Measurements from ENCODE around the gene MARCHF9.
A peak's percentile ranks its signal among the peaks of the same experiment; 100 is the strongest.

MARCHF9 gene

DNA sequence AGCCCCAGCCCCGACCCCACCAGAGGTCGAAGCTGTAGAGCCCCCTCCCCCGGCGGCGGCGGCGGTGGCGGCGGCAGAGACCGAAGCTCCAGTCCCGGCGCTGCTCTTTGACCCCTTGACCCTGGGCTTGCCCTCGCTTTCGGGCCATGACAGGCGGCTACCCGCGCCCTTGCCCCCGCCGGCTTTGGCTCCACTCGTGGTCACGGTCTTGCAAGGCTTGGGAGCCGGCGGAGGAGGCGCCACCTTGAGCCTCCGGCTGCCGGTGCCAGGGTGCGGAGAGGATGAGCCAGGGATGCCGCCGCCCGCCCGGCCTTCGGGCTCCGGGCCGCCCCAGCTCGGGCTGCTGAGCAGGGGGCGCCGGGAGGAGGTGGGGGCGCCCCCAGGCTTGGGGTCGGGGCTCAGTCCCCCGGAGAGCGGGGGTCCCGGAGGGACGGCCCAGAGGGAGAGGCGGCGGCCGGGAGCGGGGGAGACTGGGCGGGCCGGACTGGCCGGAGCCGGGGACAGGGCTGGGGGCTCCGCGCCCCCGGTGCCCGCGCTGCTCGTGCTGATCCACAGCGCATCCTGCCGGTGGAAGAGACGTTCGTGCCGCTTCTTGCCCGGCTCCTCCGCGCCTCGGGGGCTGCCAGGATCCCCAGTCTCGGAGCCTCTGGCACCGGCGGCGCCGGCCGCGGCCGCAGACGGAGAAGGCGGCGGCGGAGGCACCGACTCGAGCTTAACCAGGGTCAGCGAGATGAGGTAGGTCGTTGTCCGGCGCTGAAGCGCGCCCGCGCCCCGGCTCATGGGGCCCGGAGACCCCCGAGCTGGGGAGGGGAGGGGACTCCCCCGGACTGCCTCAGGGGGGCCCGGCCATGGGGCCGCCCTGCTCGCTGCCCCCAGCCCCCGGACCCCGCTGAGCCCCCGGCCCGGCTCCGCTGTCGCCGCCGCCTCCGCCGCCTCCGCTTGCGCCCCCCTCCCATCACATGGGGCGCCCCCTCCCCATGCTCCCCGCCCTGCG, 17.1 kb upstream of the MARCHF9 start:
- no peak for DNase-seq

DNA sequence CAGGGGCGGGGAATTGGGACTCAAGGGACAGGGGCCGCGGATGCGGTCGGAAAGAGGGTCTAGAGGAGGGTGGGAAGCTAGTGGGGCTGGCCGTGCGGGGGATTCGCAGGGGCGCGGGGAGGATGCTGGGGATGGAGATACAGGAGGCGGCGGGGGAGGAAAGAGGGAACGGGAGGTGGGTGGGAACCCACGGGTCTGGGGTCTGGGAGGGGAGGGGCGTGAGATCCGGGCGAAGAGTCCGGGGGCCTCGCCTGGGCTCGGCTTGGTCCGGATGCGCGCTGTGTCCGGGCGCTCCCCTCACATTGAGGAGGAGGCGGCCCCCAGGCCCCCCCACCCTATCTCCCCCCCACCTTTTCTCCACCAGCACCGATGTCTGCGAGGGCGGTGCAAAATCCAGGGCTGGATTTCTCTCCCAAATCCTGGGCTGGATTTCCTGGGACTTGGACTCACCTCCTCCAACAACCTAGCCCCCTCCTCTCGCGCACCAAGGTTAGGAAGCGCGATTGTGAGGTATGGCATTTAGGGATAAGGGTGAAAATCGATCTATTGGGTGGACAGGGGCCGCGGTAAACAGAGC, 16.2 kb upstream of the MARCHF9 start, which contains the start of gene AGAP2:
TSS of gene AGAP2 (minus strand) at position 82 of the 577 bp plus-strand sequence. CDS start 496 bp downstream, outside the sequence.
- DNase-seq, result no peak

DNA sequence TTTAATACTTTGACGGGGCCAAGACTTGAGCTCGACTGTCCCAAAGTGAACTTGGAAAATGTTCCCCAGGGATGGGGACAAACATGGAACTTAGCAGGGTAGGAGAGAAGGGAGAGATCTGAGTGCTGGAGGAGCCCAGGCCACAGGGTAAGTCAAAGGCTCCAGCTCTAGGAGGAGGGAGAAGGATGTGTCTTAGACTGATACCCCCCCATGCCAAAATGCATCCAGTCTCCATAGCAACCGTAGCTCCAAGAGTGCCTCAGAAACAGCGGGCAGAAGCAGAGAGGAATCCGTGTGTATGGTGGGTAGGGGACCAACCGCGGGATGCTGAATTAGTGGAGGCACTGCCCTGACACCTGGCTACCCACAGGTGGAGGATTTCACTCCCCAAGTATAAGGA, 15.5 kb upstream of the MARCHF9 start:
- DNase-seq, result peak; percentile 23

DNA sequence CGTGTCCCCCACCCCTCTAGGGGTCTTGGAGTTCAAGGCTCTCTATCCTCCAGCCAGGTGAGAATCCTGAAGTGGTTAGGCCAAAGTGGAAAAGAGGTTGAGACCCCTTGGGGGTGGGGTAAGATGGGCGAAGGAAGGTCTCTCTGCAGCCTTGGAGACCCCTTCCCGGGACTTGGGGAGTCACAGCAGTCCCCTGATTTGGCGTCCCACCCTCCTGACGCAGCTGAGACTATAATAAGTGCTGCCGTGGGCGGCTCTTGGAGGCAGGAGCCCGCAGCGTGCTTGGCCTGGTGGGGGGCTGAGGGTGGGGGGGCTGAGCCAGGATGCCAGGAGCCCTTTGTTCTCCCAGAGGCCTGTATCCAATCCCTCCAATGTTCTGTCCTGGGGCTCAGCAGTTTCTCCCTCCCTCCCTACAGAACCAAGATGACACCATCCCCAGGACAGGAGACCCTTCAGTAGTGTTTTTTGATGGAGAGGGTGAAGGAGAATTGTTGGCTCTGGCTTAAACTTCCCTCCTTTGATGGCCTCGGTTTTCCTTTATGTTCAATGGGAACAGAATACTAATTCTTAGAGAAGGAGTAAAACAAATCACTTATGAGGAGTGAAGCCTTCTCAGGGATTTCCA, 14.9 kb upstream of the MARCHF9 start:
- no peak for DNase-seq

DNA sequence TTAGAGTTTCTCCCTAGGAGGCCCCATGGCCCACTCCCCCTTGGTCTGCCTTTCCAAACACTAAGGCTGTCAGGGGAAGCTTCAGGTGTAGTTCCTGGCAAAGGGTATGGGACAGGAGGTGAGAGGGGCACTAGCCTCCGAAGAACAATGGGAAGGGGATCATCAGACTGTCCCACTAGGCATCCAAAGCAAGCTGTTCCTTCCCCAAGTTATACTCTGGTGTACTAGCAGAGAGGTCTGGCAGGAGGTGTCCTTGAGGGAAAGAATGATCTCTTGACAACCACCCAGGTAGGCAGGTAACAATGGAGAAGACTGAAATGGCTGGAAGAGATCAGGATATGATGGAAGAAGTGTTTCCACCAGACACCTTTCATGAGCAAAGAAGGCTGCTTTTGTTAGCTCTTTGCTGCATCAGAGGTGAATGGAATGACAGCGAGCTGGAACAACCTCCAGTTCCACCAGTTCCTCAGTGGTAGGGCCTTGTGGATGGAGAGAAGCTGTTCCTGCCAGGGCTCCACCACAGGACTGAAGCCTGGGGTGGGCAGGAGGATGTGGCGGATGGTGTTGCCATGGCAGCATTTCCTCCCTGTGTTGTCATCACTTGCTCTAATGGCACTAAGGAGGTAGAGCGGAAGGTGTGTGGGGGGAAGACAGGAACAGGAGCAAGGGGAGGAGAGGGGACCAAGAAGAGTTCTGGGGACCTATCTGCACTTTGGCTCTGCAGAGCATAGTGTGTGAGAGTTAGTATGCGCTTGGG, 14.1 kb upstream of the MARCHF9 start:
- DNase-seq, result peak; percentile 87

DNA sequence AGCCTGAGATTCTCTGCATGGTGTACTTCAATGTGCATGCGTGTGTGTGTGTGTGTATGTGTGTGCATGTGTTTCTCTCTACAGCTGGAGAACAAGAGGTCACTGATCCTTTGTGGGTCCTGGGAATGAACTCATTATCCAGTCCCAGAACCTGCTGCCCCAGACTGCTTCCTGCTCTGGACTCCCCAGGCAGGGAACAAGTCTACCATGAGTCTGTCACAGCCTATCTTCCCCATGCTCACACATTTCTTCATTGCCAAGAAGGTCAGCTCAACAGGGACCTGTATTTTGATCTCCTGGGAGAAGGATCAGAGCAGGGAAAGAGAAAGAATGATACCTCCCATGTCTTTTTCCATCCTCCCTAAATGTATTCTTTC, 13.5 kb upstream of the MARCHF9 start:
- peak; percentile 6 for DNase-seq

DNA sequence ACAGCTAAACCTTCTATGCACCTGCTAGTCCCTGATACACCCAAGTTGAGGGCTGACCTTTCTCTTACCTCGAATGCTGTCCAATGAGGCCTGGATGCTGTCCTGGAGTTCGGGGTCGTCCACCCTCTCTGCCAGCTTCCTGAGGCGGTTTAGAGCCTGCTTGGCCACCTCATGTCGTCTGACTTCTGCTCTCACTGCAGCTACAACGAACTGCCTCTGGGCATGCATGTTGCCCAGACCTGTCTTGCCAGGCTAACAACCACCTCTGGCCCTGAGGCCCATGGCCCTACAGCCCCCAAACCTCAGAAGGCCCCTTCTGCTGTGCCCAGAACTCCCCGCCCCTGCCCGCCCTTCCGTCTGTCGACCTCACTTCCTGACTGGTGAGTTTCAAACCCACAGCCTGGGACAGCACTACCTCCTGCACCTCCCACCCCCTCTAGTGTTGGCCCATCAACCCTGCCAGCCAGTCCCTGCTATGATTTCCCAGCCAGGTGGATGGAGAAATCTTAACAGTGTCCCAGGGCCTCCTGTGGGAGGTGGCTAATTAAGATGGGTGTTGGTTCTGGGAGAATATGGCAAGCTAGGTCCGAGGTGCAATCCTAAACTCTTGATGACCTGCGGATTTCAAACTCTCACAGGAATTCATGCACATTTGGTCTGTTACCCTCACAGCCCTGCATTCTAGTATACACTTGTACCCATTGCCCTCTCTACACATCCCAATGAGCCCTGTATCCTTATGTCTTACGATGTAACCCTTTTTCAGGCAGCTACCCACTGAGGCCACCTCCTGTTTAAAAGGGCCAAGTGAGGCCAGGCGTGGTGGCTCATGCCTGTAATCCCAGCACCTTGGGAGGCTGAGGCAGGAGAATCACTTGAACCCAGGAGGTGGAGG, 12.8 kb upstream of the MARCHF9 start:
- DNase-seq, result peak; percentile 92

DNA sequence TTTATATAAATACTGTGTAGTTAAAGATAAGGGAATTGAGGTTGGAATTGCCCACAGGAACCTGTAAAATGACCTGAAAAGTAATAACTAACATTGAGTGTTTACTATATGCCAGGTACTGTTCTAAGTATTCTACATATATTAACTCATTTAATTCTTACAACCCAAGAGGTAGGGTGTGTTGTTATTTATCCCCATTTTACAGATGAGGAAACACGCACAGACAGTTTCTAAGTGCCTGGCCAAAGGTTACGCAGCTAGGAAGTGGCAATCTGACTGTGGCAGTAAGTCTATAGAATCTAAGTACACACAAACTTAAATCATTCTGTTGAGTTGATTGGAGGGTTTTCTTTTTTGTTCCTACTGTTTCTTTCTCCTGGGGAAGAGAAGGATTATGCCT, 11.1 kb upstream of the MARCHF9 start:
- peak; percentile 4 for DNase-seq

DNA sequence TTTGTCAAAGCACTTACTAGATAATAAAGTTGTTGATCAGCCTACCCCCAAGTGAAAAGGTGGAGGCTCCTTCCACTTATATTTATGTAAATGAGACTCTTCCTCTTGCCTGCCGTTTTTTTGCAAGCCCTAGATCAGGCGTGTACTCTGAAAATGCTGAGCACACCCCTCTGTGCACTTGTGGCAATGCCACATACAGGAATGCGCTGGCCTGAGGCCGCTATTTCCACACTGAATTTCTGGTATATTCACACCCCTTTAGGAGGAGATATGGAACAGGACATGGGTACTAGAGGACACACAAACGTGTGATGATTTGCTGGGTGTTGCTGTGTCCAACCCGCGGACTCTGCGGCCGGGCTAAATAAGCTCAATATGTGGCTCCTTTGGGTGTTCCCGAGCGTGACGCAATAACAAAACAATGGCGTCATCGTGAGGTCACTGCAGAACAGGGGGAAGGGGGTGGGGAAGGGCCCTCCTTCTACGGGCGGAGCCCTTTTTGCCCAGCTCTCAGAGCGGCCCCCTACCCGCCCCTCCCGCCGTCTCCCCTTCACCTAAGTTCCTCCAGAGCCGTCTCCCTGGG, 10.6 kb upstream of the MARCHF9 start:
- no peak for DNase-seq

DNA sequence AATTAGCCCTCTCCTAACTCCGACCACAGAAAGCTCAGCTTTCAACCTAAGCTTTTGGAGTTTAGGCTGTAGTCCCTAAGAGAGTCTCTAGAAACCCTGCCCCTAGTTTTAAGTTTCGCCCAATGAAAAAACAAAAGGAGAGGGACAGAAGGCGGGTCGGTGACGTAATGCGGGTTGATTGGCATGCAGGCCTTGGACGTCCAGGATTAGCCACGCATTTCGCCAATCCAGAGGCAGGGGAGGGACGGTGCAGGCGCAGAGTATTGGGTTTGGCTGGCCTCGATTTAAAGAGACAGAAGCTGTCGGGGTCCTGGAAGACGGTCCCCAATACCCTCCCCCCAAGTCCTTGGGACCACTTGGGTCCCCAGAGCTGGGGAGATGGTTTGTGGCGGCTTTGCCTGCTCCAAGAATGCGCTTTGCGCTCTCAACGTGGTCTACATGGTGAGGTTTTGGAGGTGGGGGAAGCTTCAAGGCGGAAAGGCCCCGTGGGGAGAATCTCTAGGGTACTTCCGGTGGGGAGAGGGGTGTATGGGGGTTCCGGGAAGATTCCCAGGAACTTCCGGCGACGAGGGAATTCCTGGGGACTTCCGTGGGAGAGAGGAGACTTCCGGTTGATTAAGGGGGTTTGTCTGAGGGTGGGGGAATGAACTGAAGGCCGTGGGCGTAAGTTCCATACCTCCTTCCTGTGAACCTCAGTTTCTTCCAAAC, 10.0 kb upstream of the MARCHF9 start, which contains the start of gene TSPAN31:
TSS of gene TSPAN31 (plus strand) at position 263 of the 708 bp plus-strand sequence. CDS start at position 379, 116 bp downstream.
- DNase-seq, result peak; percentile 99

DNA sequence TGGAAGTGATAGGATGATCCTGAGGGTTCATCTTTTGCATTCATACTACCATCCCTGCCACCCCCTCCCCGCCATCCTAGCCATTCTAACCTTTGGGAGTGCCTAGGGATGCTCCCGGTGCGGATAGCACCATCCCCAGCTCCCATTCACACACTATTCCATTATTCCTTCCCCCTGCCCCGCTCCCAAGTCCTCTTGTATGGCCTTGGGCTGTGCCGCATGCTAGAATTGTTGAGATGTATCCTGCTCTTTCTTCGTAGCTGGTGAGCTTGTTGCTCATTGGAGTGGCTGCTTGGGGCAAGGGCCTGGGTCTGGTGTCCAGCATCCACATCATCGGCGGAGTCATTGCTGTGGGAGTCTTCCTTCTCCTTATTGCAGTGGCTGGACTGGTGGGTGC, 9.4 kb upstream of the MARCHF9 start:
- DNase-seq, result peak; percentile 40

DNA sequence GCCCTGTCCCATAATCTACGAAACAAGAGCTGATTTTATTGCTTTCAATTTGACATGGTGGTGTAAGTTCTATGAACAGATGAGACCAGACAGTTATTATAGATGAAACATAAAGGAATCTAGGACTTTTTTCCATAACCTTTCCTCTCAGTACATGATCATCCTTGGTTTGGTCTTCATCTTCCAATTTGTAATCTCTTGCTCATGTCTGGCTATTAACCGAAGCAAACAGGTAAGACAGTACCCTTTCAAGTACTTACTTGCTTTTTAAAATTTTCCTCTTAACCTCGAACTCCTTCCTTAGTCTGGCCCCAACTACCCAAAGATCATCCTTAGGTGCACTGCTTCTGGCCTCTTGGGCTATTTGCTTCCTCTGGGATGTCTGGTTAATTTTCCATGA, 8.9 kb upstream of the MARCHF9 start:
- no peak for DNase-seq

DNA sequence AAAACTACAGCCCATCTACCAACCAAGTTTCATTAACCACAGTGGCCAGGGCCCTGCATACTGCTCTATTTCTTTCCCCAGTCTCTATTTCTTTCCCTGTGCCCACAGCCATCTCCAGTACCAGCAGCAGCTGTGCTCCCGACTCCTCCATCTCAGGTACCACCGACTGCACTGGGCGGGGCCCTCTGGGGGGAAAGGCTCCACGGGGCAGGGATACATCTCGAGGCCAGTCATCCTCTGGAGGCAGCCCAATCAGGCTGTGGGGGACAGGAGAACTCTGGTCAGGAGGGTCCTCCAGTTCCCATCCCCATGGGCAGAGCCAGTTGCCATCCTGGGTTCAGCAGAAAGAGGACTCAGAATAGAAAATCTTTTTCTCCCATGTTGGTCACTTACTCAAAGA, 5.8 kb upstream of the MARCHF9 start:
- no peak for DNase-seq

DNA sequence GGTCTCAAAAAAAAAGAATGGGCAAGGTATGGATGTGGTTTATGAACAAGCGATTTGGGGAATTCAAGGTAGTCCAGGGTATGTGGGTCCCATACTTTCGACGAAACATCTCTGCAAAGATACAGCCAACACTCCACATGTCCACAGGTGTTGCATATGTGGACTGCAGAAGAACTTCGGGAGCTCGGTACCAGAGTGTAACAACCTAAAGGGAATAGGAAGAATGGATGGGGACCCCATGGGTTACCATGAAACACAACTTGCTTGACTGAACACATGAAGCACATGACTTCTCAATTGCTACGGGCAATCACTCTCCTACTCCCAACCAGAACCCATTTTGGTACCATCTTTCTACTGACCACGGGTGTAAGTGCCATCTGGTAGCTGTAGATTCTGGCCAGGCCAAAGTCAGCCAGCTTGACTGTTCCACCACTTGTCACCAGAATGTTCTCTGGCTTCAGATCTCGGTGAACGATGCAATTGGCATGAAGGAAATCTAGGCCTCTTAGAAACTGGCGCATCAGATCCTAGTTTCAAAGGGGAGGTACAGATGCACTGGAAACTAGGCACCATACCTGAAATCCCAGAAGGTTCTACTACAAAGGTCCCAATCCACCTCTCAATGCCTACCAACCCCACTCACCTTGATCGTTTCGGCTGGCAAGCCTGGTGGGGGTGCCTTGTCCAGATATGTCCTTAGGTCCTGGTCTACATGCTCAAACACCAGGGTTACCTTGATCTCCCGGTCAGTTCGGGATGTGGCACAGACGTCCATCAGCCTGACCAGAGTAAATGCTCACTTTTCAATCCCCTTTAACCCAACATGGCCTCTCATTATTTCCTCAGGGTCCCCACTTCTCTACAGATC, 4.1 kb upstream of the MARCHF9 start:
- no peak for DNase-seq

DNA sequence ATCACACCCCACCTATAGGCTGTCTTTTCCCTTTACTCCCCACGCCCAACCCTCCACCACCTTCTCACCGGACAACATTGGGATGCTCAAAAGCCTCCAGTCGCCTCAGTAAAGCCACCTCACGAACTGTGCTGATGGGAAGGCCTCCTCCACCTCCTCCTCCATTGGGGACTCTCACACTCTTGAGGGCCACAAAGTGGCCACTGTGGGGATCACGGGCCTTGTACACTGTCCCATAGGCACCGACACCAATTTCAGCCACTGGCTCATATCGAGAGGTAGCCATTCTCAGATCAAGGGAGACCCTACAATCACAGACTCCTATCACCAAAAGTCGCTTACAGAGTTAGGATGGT, 3.5 kb upstream of the MARCHF9 start:
- DNase-seq, result no peak

DNA sequence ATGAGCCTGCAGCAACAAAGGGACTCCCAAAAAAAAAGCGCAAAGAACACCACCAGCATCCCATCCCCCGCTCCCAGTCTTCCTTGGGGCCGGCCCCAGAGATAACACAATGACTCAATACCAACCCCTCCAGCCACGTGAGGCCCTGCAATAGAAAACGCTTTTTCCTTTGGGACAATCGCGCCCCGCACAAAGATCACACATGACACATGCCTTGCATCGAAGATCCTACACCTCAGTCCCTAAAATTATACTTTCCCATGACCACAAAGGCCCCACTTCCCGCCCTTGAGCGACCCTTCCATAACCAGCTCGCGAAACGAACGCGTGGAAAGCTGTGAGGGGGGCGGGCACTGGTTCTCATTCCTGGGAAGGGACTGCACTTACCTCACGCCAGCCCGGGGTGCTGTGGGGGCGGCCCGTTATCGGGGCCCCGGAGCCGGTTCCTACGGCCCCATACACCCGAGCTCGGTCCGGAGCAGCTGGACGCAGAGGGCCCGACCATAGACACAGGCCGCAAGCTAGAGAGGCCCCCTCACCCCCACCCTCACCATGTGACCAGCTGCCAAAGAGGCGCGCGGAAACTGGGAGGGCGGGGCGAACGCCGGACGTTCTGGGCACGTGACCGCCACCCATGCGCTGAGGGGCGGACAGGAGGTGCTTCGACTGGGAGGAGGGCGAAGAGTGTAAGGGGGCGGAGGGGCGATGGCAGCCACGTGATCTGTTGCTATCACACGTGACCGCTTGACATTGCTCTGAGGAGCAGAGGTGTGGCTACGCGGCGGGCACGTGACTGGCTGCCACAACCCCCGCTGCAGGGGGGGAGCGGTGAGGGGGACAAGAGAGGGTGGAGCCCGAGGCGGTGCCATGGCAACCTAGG, 2.9 kb upstream of the MARCHF9 start, which contains the start of gene CDK4:
TSS of gene CDK4 (minus strand) at position 523 of the 880 bp plus-strand sequence. CDS start 593 bp downstream, outside the sequence.
- peak; percentile 100 for DNase-seq

DNA sequence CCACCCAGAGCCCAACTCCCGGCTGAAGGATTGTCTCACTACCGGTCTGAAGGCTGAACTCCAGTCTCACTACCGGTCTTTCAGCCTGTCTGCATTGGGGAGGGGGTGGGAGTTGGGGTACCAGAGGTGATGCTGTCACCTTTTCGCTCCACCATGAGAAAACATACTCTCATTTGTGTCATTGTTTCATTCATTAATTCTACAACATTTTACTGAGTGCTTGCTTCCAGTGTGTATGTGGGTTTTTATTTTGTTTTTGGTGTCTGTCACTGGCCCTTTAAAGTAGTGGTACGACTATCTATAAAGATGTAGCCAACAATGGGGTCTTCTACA, 2.3 kb upstream of the MARCHF9 start:
- no peak for DNase-seq

DNA sequence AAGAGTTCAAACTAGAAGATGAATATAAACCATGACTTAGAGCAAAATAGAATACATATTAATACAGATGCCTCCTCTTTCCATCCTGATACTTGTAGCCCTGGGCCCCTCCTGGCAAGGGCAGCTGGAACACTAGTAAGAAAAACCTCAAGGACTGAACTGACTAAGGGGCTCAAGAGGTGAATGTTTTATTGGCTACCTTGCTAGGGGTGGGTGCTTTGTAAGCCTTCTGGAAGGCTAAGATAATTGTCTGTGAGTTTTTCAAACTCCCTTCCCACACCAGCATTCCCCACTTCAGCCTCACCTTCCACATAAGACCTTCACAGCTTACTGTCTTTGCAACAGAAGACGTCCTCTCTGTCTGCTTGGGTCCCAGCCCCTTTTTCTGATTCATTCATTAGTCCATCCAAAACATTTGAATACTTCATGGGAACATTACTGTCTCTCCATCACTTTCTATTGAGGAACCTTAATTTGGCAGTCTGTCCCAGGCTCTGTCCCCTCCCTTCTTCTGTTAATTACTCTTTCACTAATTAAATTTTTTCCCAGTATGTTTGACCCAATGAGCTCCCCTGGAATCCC, 1.1 kb upstream of the MARCHF9 start:
- peak; percentile 44 for DNase-seq

DNA sequence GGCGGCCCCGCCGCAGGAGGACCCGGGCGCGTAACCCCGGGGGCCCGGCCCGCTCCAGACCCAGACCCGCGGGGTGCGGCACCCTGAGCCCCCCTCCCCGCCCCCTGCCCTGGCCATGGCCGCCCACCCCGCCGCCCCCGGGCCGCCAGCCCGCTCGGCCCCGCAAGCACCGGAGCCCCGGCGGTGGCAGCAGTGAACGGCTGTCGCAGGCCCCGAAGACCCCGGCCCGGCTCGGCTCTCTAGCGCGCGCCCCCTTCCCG, 221 bp downstream of the MARCHF9 start:
- DNase-seq, result no peak

Measured in hematopoietic multipotent progenitor cell treated with erythropoietin and hydrocortisone succinate and interleukin-3 and kit ligand, for 4 days (in vitro differentiated cells).